ENCODE results near the gene NLRX1. TPM values are rescaled to one million over a fixed set of nuclear protein-coding genes. Genes with fewer than 3 reads are reported as not detected.

Gene NLRX1
- total and polyA plus RNA-seq, 10 of the 15 experiments (the other 5 are each of a cell fraction or from before 2014, with no cell fraction given): 0.85 to 18.5 (median 10.0) TPM

DNA sequence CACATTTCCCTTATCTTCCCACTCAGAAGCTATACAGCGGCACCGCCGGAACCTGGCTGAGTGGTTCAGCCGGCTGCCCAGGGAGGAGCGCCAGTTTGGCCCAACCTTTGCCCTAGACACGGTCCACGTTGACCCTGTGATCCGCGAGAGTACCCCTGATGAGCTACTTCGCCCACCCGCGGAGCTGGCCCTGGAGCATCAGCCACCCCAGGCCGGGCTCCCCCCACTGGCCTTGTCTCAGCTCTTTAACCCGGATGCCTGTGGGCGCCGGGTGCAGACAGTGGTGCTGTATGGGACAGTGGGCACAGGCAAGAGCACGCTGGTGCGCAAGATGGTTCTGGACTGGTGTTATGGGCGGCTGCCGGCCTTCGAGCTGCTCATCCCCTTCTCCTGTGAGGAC is 4.9 kb downstream of the NLRX1 start:
- no peak overlapping the region for H2AFZ ChIP-seq (ENCODE audit: control insufficient read depth, low read depth, low read length)
- FAIRE-seq: no peak
- no peak for ATAC-seq
- intact Hi-C loops (cut with micrococcal nuclease; ENCODE audit: unreplicated experiment): no loop called here
- no peaks in the 10 kb centered on the region for H4K20me1 ChIP-seq (ENCODE audit: control insufficient read depth, insufficient read depth)
- peaks cover 0 to 2% of the 10 kb centered on the region in 2 experiments; a peak in 2 of 4 replicates for H3K36me3 ChIP-seq (ENCODE audit: control insufficient read depth in 2 of 2, insufficient read depth in 2 of 2, low read length in 1 of 2)
- DNase-seq (ENCODE audit: low read depth, low spot score): no peak
- in situ Hi-C loops (cut with MboI): no loop called here
- H3K4me2 ChIP-seq (ENCODE audit: control insufficient read depth, insufficient read depth): no peak overlapping the region
- CTCF ChIA-PET: no interaction called here
- peaks cover 2% of the 10 kb centered on the region; the same call in 1 of the 2 replicates for H3K79me2 ChIP-seq (ENCODE audit: control insufficient read depth, insufficient read depth, low read length)
- no peak overlapping the region for H3K9ac ChIP-seq (ENCODE audit: control insufficient read depth, insufficient read depth, low read length)
- no peaks in the 10 kb centered on the region for H3K27me3 ChIP-seq (replicated peaks in 1 of 2; ENCODE audit: control insufficient read depth in 2 of 2, insufficient read depth in 2 of 2, low read length in 1 of 2)
- H3K27ac ChIP-seq (ENCODE audit: control insufficient read depth, insufficient read depth): no peak overlapping the region
- TF ChIP-seq CHD2 (IDR thresholded peaks at IDR 0.05; ENCODE audit: borderline replicate concordance, low read depth, low read length) (no peak), ZNF24 (IDR thresholded peaks at IDR 0.05) (no peak), NFIC (IDR thresholded peaks at IDR 0.05; ENCODE audit: low read depth, low read length) (no peak), SUZ12 (IDR thresholded peaks at IDR 0.05; ENCODE audit: unreplicated experiment) (no peak), MEF2A (IDR thresholded peaks at IDR 0.05; ENCODE audit: insufficient read depth, low read depth, low read length) (no peak), RB1 (IDR thresholded peaks at IDR 0.05; ENCODE audit: borderline replicate concordance) (no peak), ZNF384 (IDR thresholded peaks at IDR 0.05; ENCODE audit: borderline replicate concordance, low read depth, low read length) (no peak)
- TF ChIP-seq, protein P1, sequence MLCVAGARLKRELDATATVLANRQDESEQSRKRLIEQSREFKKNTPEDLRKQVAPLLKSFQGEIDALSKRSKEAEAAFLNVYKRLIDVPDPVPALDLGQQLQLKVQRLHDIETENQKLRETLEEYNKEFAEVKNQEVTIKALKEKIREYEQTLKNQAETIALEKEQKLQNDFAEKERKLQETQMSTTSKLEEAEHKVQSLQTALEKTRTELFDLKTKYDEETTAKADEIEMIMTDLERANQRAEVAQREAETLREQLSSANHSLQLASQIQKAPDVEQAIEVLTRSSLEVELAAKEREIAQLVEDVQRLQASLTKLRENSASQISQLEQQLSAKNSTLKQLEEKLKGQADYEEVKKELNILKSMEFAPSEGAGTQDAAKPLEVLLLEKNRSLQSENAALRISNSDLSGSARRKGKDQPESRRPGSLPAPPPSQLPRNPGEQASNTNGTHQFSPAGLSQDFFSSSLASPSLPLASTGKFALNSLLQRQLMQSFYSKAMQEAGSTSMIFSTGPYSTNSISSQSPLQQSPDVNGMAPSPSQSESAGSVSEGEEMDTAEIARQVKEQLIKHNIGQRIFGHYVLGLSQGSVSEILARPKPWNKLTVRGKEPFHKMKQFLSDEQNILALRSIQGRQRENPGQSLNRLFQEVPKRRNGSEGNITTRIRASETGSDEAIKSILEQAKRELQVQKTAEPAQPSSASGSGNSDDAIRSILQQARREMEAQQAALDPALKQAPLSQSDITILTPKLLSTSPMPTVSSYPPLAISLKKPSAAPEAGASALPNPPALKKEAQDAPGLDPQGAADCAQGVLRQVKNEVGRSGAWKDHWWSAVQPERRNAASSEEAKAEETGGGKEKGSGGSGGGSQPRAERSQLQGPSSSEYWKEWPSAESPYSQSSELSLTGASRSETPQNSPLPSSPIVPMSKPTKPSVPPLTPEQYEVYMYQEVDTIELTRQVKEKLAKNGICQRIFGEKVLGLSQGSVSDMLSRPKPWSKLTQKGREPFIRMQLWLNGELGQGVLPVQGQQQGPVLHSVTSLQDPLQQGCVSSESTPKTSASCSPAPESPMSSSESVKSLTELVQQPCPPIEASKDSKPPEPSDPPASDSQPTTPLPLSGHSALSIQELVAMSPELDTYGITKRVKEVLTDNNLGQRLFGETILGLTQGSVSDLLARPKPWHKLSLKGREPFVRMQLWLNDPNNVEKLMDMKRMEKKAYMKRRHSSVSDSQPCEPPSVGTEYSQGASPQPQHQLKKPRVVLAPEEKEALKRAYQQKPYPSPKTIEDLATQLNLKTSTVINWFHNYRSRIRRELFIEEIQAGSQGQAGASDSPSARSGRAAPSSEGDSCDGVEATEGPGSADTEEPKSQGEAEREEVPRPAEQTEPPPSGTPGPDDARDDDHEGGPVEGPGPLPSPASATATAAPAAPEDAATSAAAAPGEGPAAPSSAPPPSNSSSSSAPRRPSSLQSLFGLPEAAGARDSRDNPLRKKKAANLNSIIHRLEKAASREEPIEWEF (IDR thresholded peaks at IDR 0.05; ENCODE audit: insufficient replicate concordance, low read depth, low read length): no peak
- RAD21 ChIA-PET (ENCODE audit: unreplicated experiment): no interaction called here
- 94% methylated on average over 21 of the region's 21 CpGs for WGBS (ENCODE audit: insufficient coverage, insufficient replicate concordance, low lambda C conversion rate, missing lambda C conversion rate)
- no peaks in the 10 kb centered on the region for H3K9me3 ChIP-seq (replicated peaks; ENCODE audit: control insufficient read depth, insufficient read depth, low read length)
- H3K4me3 ChIP-seq: no peak overlapping the region
- H3K4me1 ChIP-seq (ENCODE audit: control insufficient read depth, insufficient read depth, low read length): peaks cover 4% of the 10 kb centered on the region; the same call in 1 of the 2 replicates
- BruUV-seq (replicated peaks): no TSS peak
- SMC1A ChIA-PET (ENCODE audit: uncharacterized antibody, unreplicated experiment): interaction anchor here (0.9 to 1.1 kb wide), 2 partner anchors 53 to 64 kb away, joined by 3 read pairs; partner anchors contain the start of gene HINFP
- POLR2A ChIA-PET: interaction anchor here (0.6 kb wide), 1 partner anchor 591 kb away, joined by 6 read pairs; no protein-coding TSS in a partner anchor

Measured in GM12878 (cell line).